ENCODE data around the gene PLK3.

GRCh38 chr1:44846985-44847384 lies 46.8 kb downstream of the PLK3 start:
- TF ChIP-seq CTCF (IDR thresholded peaks at IDR 0.05; ENCODE audit: low read length) (no peak), EZH2 (IDR thresholded peaks at IDR 0.05; ENCODE audit: borderline replicate concordance, low read length) (no peak)
